ENCODE data around the gene LIN7C.
"Not testable (repeated sequence)": the region's sequence is repeated elsewhere in the genome, so short reads cannot be mapped to it uniquely, and the experiment has no call there.

LIN7C gene, protein sequence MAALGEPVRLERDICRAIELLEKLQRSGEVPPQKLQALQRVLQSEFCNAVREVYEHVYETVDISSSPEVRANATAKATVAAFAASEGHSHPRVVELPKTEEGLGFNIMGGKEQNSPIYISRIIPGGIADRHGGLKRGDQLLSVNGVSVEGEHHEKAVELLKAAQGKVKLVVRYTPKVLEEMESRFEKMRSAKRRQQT

DNA sequence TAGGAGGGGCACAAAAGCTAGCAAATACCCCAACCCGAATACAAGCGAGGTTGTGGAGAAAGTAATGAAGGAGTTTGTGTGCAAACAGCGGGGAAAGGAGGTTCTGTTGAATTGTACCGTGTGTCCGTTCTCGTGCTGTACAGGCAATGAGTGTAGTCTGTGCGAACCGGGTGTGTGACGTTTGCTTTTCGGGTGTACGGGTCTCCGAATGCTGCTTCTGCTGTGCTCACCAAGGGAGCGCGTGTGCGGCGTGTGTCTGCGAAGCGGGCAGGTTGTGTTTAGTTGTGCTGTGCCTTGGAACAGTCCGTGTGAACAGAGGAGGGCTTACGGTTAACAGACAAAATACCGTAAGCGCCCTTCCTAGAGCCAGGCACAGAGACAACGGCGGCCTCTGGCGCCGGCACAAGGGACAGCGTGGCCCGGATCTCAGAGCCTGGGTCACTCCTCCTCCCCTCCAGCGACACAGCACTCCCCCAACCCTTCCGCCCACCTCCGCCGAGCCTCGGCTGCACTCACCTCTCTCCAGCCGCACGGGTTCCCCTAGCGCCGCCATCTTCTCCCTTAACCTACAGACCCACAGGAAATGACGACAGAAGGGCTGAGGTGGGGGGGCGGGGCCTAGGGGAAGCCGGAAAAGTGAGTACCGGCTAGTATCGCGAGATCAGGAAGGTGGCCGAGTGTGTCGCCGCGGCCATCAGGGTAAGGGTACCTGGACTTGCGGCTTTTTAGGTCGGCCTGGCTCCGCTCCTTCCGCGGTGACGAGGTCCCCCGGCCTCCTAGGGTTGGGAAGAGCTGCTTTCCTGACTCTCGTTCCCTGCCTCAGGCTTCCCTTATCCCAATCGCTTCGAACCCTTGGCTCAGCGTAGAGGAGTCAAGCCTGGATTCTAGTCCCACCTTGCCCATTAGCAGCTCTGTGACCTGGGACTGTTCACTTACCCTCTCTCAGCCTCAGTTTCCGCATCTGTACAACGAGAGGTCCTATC lies at the start of gene LIN7C:
Gene LIN7C (minus strand): TSS at position 570 of the 983 bp plus-strand sequence. CDS start 17 bp downstream, at position 553.
- peak; percentile 95 for DNase-seq (ENCODE audit: low spot score)

DNA sequence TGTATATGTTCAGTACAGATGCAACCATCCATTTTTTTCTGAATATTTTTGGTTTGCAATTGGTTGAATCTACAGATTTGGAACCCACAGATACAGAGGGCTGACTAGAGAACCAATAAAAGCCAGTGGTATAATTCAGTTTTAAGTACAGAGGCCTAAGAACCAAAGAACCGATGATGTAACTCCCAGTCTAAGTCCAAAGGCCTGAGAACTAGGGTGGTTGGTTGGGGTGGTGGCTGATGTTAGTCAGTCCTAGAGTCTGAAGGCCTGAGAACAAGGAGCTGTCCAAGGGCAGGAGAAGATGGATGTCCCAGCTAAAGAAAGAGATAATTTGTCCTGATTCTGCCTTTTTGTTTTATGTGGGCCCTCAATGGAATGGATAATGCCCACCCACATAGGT lies 48.7 kb upstream of the LIN7C start:
- no peak for DNase-seq (ENCODE audit: low spot score)

DNA sequence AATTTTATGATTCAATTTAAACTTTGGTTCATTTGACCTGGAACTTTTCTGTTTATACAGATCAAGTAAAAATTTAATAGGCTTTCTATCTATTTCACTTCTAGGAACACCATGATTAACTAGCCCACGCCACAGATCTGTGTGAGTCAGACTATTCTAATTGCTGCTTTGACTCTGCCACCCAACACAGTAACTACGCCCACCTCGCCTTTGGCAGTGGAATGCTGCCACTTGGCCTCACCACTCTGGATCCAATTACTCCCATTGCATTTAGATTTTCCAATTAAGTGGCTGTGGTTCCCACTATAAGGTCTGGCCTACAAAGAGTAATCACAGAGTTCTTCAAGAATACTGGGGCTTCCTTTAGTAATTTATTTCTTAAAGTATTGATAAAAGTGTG lies 46.6 kb upstream of the LIN7C start:
- DNase-seq (ENCODE audit: low spot score) = peak; percentile 44

DNA sequence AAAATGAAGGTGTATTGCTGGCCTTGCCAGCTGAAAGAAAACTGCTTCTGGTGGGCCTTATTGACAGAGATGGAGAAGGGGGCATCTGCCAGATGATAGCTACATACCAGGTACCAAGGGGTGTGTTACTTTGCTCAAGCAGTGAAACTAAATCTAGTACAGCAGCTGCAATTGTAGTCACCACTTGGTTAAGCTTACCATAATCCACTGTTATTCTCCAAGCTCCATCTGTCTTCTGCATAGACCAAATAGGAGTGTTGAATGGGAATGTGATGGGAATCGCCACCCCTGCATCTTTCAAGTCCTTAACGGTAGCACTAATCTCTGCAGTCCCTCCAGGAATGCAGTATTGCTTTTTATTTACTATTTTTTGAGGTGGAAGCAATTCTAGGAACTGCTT lies 45.8 kb upstream of the LIN7C start:
- no peak for DNase-seq (ENCODE audit: low spot score)

DNA sequence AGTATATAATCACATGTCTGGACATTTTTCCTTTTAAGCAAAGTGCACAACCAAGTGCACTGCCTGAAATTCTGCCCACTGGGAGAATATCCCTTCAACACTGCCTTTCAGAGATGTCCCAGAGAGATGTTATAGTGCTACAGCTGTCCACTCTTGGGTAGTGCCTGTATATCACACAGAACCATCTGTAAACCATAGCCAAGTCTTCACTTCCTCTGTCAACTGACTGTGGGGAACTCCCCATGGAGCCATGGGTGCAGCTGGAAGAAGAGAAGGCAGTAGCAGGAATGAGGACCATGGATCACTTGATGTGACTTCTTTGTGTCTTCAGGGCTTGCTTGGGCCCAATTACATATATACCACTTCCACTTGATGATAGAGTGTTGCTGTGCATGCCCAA lies 44.6 kb upstream of the LIN7C start:
- no peak for DNase-seq (ENCODE audit: low spot score)

DNA sequence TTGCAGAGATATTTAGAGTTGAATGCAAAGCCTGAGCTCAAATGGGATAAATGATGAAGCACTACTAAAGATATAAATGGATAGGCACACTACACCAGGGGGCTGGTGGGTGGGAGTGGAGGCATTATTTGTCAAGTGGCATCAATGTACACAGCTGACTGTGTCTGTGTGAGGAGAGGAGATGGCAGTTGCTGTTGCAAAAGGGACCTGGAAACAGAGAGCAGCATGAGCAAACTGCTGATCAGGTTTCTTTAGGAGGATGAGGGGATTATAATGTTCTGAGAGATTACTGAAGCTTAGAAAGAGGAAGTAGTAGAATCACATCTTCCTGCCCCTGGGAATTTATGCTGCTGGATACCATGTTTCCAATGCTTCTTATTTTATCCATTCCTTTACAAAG lies 39.4 kb upstream of the LIN7C start:
- DNase-seq (ENCODE audit: low spot score) = no peak

DNA sequence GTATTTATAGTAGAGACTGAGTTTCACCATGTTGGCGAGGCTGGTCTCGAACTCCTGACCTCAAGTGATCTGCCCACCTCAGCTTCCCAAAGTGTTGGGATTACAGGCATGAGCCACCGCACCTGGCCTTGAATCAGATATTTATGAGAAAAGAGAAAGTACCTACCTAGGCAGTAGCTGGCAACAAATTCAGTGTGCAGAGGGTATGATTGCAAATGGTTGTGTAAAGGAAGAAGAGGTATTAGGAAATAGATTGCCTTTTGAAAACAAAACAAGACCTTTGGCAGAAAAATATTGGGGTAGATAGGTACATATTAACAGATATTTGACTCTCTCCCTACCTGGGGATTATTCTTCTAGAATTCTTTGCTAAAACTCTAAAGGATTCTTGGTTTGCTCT lies 38.5 kb upstream of the LIN7C start:
- no peak for DNase-seq (ENCODE audit: low spot score)

DNA sequence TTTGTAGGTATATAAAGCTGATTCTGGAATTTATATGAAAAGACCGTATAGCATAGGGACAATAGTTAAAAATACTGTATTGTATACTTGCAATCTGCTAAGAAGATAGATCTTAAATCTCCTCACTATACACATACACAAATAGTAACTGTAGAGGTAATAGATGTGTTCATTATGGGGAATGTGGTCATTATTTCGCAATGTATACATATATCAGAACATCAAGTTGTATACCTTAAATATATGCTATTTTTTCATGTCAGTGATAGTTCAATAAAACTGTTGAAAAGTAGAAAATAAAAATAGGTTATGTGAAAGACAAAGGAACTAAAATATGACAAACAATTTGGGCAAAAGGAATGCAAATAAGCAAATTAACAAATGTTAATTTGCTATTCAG lies 35.2 kb upstream of the LIN7C start:
- DNase-seq (ENCODE audit: low spot score) = no peak

DNA sequence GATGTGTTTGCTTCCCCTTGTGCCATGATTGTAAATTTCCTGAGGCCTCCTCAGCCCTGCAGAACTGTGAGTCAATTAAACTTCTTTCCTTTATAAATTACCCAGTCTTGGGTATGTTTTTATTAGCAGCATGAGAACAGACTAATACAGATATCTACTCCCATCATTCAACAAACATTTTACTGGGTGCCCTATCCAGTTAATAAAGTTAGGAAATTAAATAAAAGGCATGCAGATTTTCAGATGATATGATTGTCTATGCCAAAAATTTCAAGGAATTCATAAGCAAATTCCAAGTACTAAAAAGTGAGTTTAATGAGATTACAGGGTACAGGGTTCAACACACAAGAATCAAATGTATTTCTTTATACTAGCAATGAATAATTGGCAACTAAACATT lies 33.5 kb upstream of the LIN7C start:
- no peak for DNase-seq (ENCODE audit: low spot score)

DNA sequence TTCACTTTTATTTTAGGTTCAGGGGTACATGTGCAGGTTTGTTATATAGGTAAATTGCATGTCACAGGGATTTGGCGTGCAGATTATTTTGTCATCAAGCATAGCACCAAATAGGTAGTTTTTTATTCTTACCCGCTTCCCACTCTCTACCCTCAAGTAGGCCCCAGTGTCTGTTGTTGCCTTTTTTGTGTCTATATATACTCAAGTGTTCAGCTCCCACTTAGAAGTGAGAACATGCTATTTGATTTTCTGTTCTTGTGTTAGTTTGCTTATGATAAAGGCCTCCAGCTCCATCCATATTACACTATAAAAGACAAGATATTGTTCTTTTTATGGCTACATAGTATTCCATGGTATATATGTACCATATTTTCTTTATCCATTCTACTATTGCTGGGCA lies 28.5 kb upstream of the LIN7C start:
- no peak for DNase-seq (ENCODE audit: low spot score)

DNA sequence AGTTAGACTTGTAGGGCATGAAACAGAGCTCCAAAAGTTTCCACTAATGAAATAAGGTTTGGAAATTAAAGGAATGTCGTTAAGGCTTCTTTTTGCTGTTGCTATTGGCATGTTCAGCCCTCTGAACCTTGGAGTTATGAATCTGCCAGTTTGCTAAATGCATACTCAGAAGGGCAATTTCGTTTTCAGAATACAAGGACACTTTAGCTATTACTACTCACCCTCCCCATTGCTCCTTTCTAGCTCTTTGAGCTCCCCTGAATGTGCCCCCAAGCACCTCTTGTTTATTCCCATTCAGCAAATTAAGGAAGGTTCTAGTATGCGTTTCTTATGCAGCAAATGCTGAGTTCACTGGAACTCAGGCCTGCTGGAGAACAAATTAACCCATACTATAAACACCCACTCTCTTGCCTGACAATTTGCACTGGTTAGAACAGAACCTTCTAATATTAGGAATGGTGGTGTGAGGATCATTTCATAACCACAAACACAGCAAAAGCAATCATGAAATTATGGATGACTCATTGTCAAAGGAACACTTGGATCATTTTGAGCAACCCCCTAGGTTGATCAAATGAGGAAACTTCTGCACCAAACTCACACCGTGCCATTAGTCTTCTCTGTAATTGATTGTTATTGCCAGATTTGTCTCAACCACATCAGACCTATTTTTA lies 26.2 kb upstream of the LIN7C start:
- no peak for DNase-seq (ENCODE audit: low spot score)

DNA sequence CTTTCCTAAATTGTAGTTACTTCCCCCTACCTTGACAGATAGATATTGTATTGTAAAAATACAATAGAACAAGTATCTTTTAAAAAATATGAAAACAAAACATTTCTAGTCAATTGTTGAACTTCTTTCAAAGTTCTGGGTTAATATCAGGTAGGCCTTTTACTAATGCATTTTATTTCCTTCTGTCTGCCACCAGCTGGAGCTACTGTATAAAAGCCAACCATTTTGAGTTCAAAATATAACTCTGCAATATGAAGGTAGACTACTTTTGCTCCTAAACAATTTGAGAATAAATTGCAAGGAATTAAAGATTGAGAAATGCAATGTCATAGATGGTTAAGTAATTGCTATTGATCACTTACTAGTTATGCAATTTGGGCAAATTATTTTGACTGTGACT lies 22.1 kb upstream of the LIN7C start:
- no peak for DNase-seq (ENCODE audit: low spot score)

DNA sequence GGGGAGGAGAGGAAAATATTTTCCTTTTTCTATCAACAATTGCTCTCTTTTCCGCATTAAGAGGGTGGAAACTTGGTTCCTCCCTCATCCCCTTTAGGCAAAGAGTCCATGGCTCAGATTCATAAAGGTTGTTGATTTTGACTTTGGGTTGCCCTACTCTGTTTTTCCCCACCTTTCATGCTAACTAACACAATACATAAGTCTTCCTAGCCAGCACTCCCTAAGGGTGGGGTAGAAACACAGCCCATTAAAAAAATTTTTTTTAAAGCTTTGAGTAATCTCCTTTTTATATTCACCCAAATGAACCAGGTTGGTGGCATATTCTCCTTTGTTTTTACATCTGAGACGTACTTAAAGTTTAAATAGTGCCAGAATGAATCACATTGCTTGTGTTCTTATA lies 20.0 kb upstream of the LIN7C start:
- no peak for DNase-seq (ENCODE audit: low spot score)

DNA sequence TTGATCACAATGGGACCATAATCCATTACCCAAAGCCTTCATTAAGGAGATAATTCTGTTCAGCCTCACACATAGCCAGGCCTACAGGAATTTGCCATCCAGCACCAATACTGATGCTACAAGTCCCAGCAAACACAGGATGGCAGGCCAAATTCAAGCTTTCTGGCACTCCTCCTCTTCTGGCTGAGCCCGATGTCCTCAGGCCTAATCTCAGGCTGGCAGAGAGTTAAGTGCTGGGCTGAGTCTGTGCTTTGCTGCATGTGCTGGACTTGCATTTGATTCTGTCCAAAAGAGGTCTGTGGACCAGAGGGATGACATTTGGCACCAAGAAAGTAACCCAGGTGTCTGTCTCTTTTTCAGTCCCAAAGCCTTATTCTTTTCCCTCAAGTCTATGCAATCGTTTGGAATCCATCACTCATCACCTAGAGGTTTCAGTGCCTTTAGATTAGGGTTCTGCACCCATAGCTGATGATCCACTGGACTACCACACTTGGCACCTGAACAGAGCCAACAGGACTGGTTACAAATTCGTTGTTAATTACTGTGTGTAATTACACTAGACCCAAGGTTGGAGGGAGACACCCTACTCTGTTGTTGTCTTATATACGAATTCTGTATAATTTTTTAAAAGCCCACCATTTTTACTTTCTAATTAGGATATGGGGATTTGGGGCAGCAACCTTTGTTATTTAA lies 19.4 kb upstream of the LIN7C start:
- no peak for DNase-seq (ENCODE audit: low spot score)

DNA sequence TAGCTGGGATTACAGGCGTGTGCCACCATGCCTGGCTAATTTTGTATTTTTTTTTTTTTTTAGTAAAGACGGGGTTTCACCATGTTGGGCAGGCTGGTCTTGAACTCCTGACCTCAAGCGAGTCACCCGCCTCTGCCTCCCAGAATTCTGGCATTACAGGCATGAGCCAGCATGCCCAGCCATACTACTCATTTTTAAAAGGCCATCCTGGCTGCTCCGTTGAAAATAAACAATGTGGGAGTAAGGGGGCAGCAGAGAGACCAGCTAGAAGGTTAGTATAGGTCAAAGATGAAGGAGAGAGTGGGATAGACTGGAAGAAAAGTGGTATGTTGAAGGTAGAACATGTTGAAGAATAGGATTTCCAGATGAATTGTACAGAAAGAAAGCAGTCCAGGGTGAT lies 17.6 kb upstream of the LIN7C start:
- DNase-seq (ENCODE audit: low spot score) = no peak

DNA sequence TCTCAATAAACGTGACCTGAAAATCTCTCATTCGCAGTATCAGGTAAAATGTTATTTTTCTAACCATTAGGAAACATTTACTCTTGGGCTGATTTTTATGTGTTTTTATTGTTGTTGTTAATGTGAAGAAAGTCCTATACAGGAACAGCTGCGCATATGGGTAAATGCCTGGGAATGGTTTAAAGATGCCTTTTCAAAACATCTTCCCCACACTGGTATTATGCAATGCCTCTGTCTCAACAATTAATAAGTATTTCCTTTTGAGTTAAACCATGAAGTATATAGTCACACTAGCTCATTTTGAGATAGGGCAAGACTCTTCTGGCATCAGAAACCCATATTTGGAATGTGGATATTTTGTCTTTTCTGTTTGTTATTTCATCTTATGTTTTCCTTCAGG lies 13.7 kb upstream of the LIN7C start:
- no peak for DNase-seq (ENCODE audit: low spot score)

DNA sequence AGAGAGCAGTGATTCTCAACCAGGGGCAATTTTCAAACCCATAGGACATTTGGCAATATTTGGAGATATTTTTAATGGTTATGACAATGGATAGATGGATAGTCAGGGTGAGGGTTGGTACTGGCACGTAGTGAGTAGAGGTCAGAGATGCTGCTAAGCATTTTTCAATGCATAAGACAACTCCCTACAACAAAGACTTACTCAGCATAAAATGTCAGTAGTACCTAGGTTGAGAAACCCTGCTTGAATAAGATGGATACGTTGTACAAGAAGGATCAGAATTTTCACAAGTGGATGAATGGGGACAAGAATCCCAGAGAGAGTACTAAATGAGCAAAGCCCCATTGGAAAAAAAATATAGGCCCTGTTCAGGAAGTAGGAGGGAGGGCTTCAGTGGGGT lies 11.9 kb upstream of the LIN7C start:
- DNase-seq (ENCODE audit: low spot score) = no peak

DNA sequence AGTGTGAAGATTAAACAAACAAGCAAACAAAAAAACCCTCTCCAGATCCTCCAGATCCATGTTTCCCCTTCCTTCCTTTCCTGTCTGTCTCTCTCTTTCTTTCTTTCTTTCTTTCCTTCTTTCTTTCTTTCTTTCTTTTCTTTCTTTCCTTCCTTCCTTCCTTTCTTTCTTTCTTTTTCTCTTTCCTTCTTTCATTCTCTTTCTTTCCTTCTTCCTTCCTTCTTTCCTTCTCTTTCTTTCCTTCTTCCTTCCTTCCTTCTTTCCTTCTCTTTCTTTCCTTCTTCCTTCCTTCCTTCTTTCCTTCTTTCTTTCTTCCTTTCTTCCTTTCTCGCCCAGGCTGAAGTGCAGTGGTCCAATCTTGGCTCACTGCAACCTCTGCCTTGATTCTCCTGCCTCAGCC lies 10.9 kb upstream of the LIN7C start:
- not testable (repeated sequence) for DNase-seq (ENCODE audit: low spot score)

DNA sequence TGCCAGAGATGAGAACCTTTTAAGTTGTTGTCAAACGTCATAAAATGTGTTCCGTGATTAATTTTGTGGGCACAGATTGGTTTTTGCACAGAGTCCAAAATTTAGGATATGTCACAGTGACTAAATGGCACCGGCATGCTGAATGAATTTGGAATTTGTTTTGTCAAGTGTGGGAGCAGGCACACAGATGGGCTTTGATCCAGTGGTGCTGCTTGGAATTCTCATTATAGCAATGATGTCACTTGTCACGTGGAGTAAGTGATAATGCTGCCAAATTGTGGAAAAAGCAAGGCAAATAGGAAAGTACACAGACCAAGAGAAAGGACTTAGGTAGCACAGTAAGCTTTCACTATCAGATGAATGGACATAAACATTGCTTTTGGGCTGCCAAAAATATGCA lies 8.0 kb upstream of the LIN7C start:
- DNase-seq (ENCODE audit: low spot score) = peak; percentile 16

DNA sequence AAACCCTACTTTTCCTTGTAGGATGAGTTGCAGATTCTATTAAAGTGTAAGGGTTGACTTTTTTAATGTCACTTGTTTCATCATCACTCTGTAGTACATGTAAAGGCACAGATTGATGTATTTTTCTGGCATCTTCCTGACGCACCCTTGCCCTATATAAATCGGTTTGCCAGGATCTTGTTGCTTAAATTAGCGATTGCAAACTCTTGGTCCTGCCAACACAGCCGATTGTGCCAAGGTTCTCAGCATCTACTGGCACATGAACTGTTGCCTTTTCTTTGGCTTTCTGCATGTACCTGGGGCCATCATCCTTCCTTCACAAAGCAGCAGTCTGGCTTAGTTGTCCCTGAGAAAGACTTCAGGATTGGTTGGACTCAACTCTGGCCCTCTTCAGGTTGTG lies 7.5 kb upstream of the LIN7C start:
- DNase-seq (ENCODE audit: low spot score) = no peak

DNA sequence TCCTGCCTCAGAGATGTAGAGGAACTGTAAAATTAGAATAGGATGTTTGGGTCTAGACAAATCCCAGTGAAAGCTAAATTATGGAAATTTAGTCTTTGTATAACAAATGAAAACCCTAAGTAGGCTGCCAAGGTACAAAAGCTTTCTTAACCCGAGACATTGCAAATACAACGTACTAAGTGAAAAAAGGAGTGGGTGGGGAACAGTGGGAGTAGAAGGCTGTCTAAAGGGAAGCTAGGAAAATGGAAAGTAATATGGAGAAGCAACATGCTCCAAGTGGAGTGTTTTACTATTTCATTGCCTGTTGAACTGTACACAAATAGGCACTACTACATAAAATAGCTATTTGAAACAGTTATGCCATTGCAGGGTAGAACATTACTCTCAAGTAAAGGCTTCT lies 6.8 kb upstream of the LIN7C start:
- DNase-seq (ENCODE audit: low spot score) = peak; percentile 47

DNA sequence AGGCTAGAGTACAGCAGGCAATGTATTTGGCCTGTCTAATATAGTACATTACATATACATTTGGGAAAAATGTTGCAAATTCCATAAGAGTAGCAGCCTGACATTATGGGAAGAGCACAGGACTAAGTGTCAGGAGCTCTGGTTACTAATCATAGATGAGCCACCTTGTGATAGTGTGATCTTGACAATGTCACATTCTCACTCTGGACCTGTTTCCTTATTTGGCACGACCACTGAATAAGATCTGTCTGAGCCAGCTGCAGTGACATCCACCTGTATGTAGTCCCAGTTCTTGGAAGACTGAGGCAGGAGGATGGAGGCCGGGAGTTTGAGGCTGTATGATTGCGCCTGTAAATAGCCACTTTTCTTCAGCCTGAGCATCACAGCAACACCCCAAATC lies 5.7 kb upstream of the LIN7C start:
- no peak for DNase-seq (ENCODE audit: low spot score)
